H9 (cell line): ENCODE measurements around the gene LDLRAP1. TPM values are rescaled to one million over a fixed set of nuclear protein-coding genes. Genes with fewer than 3 reads are reported as not detected.
A peak's percentile ranks its signal among the peaks of the same experiment; 100 is the strongest.

ENCODE experiments used
- DNase-seq: peaks from one replicate; pipeline ENCODE4 v3.0.0-alpha.2; 2017
- H2AFZ ChIP-seq: one replicate; pipeline ENCODE4 v1.6.1; 2013; ENCODE audit warnings: mild to moderate bottlenecking, low read length, control low read depth, moderate library complexity
- H2AK5ac ChIP-seq: 2 replicates; pipeline ENCODE4 v1.6.1; 2013; ENCODE audit warnings: low read length, control low read depth, mixed read lengths; ENCODE audit not compliant: insufficient read length
- H2BK120ac ChIP-seq: one replicate; pipeline ENCODE4 v1.6.1; 2013; ENCODE audit warnings: low read depth, mild to moderate bottlenecking, low read length, control low read depth, inconsistent platforms; ENCODE audit not compliant: poor library complexity, severe bottlenecking
- H2BK12ac ChIP-seq: 2 replicates; pipeline ENCODE4 v1.6.1; 2013; ENCODE audit warnings: low read length, control low read depth, mixed read lengths, low read depth; ENCODE audit not compliant: insufficient read length
- H2BK15ac ChIP-seq: 2 replicates; pipeline ENCODE4 v1.6.1; 2013; ENCODE audit warnings: low read depth, low read length, control low read depth
- H2BK20ac ChIP-seq: one replicate; pipeline ENCODE4 v1.6.1; 2013; ENCODE audit warnings: low read depth, mild to moderate bottlenecking, low read length, control low read depth, inconsistent platforms; ENCODE audit not compliant: poor library complexity, severe bottlenecking
- H2BK5ac ChIP-seq: 2 replicates; pipeline ENCODE4 v1.6.1; 2013; ENCODE audit warnings: low read length, control low read depth, mixed read lengths; ENCODE audit not compliant: insufficient read length
- H3K14ac ChIP-seq: 2 replicates; pipeline ENCODE4 v1.6.1; 2013; ENCODE audit warnings: low read length, control low read depth; ENCODE audit not compliant: insufficient read depth
- H3K18ac ChIP-seq: 2 replicates; pipeline ENCODE4 v1.6.1; 2013; ENCODE audit warnings: low read depth, mild to moderate bottlenecking, mixed read lengths, low read length, control low read depth; ENCODE audit not compliant: insufficient read length
- H3K23ac ChIP-seq: 2 replicates; pipeline ENCODE4 v1.6.1; 2013; ENCODE audit warnings: low read length, control low read depth, mixed read lengths, low read depth; ENCODE audit not compliant: insufficient read length
- H3K23me2 ChIP-seq: 2 replicates; pipeline ENCODE4 v1.6.1; 2013; ENCODE audit warnings: low read depth, mild to moderate bottlenecking, mixed read lengths, low read length, control low read depth; ENCODE audit not compliant: insufficient read length, poor library complexity, severe bottlenecking
- H3K27ac ChIP-seq: 2 replicates; pipeline ENCODE4 v1.5.1; 2013; ENCODE audit warnings: low read length, control low read depth, mixed read lengths, low read depth; ENCODE audit not compliant: insufficient read length
- H3K27me3 ChIP-seq: 2 replicates; pipeline ENCODE4 v1.6.1; 2013; ENCODE audit warnings: low read length, control low read depth, inconsistent platforms; ENCODE audit not compliant: insufficient read depth
- H3K4ac ChIP-seq: 2 replicates; pipeline ENCODE4 v1.6.1; 2013; ENCODE audit warnings: low read depth, mild to moderate bottlenecking, control low read depth, inconsistent platforms, low read length, moderate library complexity
- H3K4me1 ChIP-seq: 2 replicates; pipeline ENCODE4 v1.6.1; 2013; ENCODE audit warnings: low read length, control low read depth, inconsistent platforms; ENCODE audit not compliant: insufficient read depth
- H3K4me2 ChIP-seq: 2 replicates; pipeline ENCODE4 v1.6.1; 2013; ENCODE audit warnings: low read length, control low read depth, mixed read lengths; ENCODE audit not compliant: insufficient read length, insufficient read depth
- H3K56ac ChIP-seq: 2 replicates; pipeline ENCODE4 v1.6.1; 2013; ENCODE audit warnings: low read depth, mild to moderate bottlenecking, mixed read lengths, low read length, control low read depth; ENCODE audit not compliant: insufficient read length
- H3K79me1 ChIP-seq: 2 replicates; pipeline ENCODE4 v1.6.1; 2013; ENCODE audit warnings: low read depth, mild to moderate bottlenecking, moderate library complexity, low read length, control low read depth, inconsistent platforms; ENCODE audit not compliant: insufficient read depth, poor library complexity, severe bottlenecking
- H3K79me2 ChIP-seq: 2 replicates; pipeline ENCODE4 v1.6.1; 2013; ENCODE audit warnings: low read length, control low read depth, inconsistent platforms; ENCODE audit not compliant: insufficient read depth
- H3K9ac ChIP-seq: 2 replicates; pipeline ENCODE4 v1.6.1; 2013; ENCODE audit warnings: low read length, control low read depth, mixed read lengths; ENCODE audit not compliant: insufficient read length; ENCODE audit errors: extremely low read depth
- H3K9me3 ChIP-seq: one replicate; pipeline ENCODE4 v1.6.1; 2013; ENCODE audit warnings: low read depth, low read length, inconsistent platforms; ENCODE audit not compliant: control insufficient read depth
- H3T11ph ChIP-seq: one replicate; pipeline ENCODE4 v1.6.1; 2013; ENCODE audit warnings: mild to moderate bottlenecking, low read length, control low read depth, inconsistent platforms
- H4K20me1 ChIP-seq: one replicate; pipeline ENCODE4 v1.6.1; 2013; ENCODE audit not compliant: control insufficient read depth, insufficient read length, insufficient read depth
- H4K5ac ChIP-seq: 2 replicates; pipeline ENCODE4 v1.6.1; 2013; ENCODE audit warnings: low read depth, mild to moderate bottlenecking, mixed read lengths, low read length, control low read depth; ENCODE audit not compliant: insufficient read length
- H4K8ac ChIP-seq: replicated peaks from 2 replicates; pipeline ENCODE4 v1.6.1; 2013; ENCODE audit warnings: low read length, control low read depth, mixed read lengths, low read depth; ENCODE audit not compliant: insufficient read length
- H4K91ac ChIP-seq: 2 replicates; pipeline ENCODE4 v1.6.1; 2013; ENCODE audit warnings: low read depth, mild to moderate bottlenecking, moderate library complexity, mixed read lengths, low read length, control low read depth; ENCODE audit not compliant: insufficient read length
- H3K27ac Mint-ChIP-seq, 3 experiments: 2 replicates in 2 of 3; 3 replicates in 1 of 3; pipeline ENCODE4 v1.8.0; 2020 to 2021; ENCODE audit warnings: mixed read lengths in 3 of 3, mild to moderate bottlenecking in 1 of 3, moderate library complexity in 1 of 3
- H3K27me3 Mint-ChIP-seq: 2 replicates; pipeline ENCODE4 v1.8.0; 2021; ENCODE audit warnings: low read depth, mild to moderate bottlenecking, moderate library complexity, mixed read lengths
- H3K36me3 Mint-ChIP-seq, 3 experiments: 2 replicates in 2 of 3; 3 replicates in 1 of 3; pipeline ENCODE4 v1.8.0; 2020 to 2021; ENCODE audit warnings: low read depth in 3 of 3, mixed read lengths in 3 of 3; ENCODE audit not compliant: insufficient read depth in 1 of 3
- H3K4me1 Mint-ChIP-seq, 2 experiments: 2 replicates each; pipeline ENCODE4 v1.8.0; 2020; ENCODE audit warnings: mixed read lengths in 2 of 2
- H3K4me3 Mint-ChIP-seq, 2 experiments: 2 replicates in 1 of 2; 3 replicates in 1 of 2; pipeline ENCODE4 v1.8.0; 2020 to 2021; ENCODE audit warnings: mild to moderate bottlenecking in 2 of 2, mixed read lengths in 2 of 2, moderate library complexity in 1 of 2
- H3K9me3 Mint-ChIP-seq, 2 experiments: 2 replicates in 1 of 2; 3 replicates in 1 of 2; pipeline ENCODE4 v1.8.0; 2020; ENCODE audit warnings: mild to moderate bottlenecking in 2 of 2, mixed read lengths in 2 of 2, moderate library complexity in 1 of 2
- CTCF ChIP-seq: fragments of 200-600 bp; sonication (generic); conservative IDR thresholded peaks from 3 replicates; pipeline ENCODE4 v1.8.0; 2021; ENCODE audit warnings: antibody characterized with exemption, mild to moderate bottlenecking
- WGBS: extraction: QIAGEN DNeasy Blood & Tissue Kit; methylation state at CpG from one replicate; pipeline ENCODE4 v1.1.7; 2013; ENCODE audit warnings: missing lambda C conversion rate, low lambda C conversion rate, mixed read lengths; ENCODE audit not compliant: insufficient read length; ENCODE audit errors: extremely low coverage; 5-methylcytosine and 5-hydroxymethylcytosine counted together
- total RNA-seq: library from RNA; stranded (reverse); gene quantifications from 2 replicates; pipeline ENCODE4 v1.2.1, GENCODE V29; 2021

The LDLRAP1 gene
- total RNA-seq, 1 experiment from 2014 or later, result 15.7 TPM

- H3K79me1 ChIP-seq, result no peaks in the 10 kb centered on the region
- no peak overlapping the region for H4K5ac ChIP-seq
- no peak overlapping the region for H4K91ac ChIP-seq
- Mint-ChIP-seq H3K27ac (peak overlapping the region in 2 of 3 experiments; percentile 16 to 42; a peak in 2 of 7 replicates), H3K36me3 (no peaks in the 10 kb centered on the region; a peak in 1 of 7 replicates), H3K4me3 (no peak overlapping the region), H3K4me1 (peaks cover 13 to 24% of the 10 kb centered on the region in 2 experiments), H3K9me3 (peaks cover 3% of the 10 kb centered on the region in 2 experiments; a peak in 2 of 5 replicates), H3K27me3 (peaks cover 5% of the 10 kb centered on the region)
- H4K8ac ChIP-seq, result no peak overlapping the region
- no peak overlapping the region for H3K18ac ChIP-seq
- no peak overlapping the region for H3K4me2 ChIP-seq
- H3K23me2 ChIP-seq, result no peaks in the 10 kb centered on the region
- no CpG with 5 or more reads among the region's 19 CpGs for WGBS
- no peaks in the 10 kb centered on the region for H3K27me3 ChIP-seq
- H2BK12ac ChIP-seq, result no peak overlapping the region
- H3K79me2 ChIP-seq, result no peaks in the 10 kb centered on the region
- H3K4me1 ChIP-seq, result no peaks in the 10 kb centered on the region; the same call in 1 of the 2 replicates
- H2BK120ac ChIP-seq, result no peak overlapping the region
- H2BK5ac ChIP-seq, result no peak overlapping the region
- H3K9me3 ChIP-seq, result no peaks in the 10 kb centered on the region
- H2AK5ac ChIP-seq, result no peak overlapping the region
- no peak overlapping the region for H3K23ac ChIP-seq
- H3K9ac ChIP-seq, result no peak overlapping the region
- H3T11ph ChIP-seq, result no peak overlapping the region
- H3K14ac ChIP-seq, result no peak overlapping the region; the same call in 1 of the 2 replicates
- DNase-seq, result no peak
- no peak overlapping the region for H2AFZ ChIP-seq
- no peak overlapping the region for H3K56ac ChIP-seq
- no peak overlapping the region for H2BK15ac ChIP-seq
- H3K4ac ChIP-seq, result no peak overlapping the region
- no peak overlapping the region for H2BK20ac ChIP-seq
- H3K27ac ChIP-seq, result no peak overlapping the region
- TF ChIP-seq CTCF, result no peak
- peaks cover 3% of the 10 kb centered on the region for H4K20me1 ChIP-seq
Measured at GRCh38 chr1:25579292-25580252, 36.2 kb downstream of the LDLRAP1 start.
